ENCODE measurements around the gene DEF6. TPM values are rescaled to one million over a fixed set of nuclear protein-coding genes. Genes with fewer than 3 reads are reported as not detected.
"Not testable (repeated sequence)": the region's sequence is repeated elsewhere in the genome, so short reads cannot be mapped to it uniquely, and the experiment has no call there.

DEF6 gene
- total and polyA plus RNA-seq, 4 donors = 1.0 to 6.3 (median 2.5) TPM

DNA sequence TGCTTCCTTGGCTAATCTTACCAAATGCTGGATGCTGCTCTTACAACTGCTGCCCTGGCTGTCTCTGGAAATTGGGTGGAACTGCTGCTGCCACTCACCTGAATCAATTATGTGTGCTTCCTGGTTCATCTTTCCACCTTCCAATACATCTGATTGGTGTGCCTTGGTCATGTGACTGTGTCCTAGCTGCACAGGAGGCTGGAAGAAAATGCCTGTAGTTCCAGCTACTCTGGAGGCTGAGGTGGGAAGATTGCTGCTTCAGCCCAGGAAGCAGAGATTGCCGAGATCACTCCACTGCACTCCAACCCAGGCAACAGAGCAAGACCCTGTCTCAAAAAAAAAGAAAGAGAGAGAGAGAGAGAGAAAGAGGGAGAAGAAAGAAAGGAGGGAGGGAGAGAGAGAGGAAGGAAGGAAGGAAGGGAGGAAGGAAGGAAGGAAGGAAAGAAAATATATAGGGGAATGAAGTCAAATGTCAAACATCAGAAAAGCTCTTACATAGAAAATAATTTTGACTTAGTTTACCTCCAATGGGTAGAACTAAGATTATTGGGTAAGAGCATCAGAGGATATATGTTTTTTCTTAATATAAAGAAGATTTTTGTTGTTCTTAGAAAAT lies 30.6 kb downstream of the DEF6 start (continued):
- TF ChIP-seq, protein P1, sequence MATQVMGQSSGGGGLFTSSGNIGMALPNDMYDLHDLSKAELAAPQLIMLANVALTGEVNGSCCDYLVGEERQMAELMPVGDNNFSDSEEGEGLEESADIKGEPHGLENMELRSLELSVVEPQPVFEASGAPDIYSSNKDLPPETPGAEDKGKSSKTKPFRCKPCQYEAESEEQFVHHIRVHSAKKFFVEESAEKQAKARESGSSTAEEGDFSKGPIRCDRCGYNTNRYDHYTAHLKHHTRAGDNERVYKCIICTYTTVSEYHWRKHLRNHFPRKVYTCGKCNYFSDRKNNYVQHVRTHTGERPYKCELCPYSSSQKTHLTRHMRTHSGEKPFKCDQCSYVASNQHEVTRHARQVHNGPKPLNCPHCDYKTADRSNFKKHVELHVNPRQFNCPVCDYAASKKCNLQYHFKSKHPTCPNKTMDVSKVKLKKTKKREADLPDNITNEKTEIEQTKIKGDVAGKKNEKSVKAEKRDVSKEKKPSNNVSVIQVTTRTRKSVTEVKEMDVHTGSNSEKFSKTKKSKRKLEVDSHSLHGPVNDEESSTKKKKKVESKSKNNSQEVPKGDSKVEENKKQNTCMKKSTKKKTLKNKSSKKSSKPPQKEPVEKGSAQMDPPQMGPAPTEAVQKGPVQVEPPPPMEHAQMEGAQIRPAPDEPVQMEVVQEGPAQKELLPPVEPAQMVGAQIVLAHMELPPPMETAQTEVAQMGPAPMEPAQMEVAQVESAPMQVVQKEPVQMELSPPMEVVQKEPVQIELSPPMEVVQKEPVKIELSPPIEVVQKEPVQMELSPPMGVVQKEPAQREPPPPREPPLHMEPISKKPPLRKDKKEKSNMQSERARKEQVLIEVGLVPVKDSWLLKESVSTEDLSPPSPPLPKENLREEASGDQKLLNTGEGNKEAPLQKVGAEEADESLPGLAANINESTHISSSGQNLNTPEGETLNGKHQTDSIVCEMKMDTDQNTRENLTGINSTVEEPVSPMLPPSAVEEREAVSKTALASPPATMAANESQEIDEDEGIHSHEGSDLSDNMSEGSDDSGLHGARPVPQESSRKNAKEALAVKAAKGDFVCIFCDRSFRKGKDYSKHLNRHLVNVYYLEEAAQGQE (IDR thresholded peaks at IDR 0.05) = no peak
- TF ChIP-seq HNF4A (conservative IDR thresholded peaks at IDR 0.05) = no peak
- no peak for TF ChIP-seq GABPA (IDR thresholded peaks at IDR 0.05 in 1 of 2, conservative IDR thresholded peaks at IDR 0.05 in 1 of 2)
- TF ChIP-seq YY1 (IDR thresholded peaks at IDR 0.05) = no peak
- TF ChIP-seq, protein P2, sequence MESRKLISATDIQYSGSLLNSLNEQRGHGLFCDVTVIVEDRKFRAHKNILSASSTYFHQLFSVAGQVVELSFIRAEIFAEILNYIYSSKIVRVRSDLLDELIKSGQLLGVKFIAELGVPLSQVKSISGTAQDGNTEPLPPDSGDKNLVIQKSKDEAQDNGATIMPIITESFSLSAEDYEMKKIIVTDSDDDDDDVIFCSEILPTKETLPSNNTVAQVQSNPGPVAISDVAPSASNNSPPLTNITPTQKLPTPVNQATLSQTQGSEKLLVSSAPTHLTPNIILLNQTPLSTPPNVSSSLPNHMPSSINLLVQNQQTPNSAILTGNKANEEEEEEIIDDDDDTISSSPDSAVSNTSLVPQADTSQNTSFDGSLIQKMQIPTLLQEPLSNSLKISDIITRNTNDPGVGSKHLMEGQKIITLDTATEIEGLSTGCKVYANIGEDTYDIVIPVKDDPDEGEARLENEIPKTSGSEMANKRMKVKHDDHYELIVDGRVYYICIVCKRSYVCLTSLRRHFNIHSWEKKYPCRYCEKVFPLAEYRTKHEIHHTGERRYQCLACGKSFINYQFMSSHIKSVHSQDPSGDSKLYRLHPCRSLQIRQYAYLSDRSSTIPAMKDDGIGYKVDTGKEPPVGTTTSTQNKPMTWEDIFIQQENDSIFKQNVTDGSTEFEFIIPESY (IDR thresholded peaks at IDR 0.05) = no peak

DNA sequence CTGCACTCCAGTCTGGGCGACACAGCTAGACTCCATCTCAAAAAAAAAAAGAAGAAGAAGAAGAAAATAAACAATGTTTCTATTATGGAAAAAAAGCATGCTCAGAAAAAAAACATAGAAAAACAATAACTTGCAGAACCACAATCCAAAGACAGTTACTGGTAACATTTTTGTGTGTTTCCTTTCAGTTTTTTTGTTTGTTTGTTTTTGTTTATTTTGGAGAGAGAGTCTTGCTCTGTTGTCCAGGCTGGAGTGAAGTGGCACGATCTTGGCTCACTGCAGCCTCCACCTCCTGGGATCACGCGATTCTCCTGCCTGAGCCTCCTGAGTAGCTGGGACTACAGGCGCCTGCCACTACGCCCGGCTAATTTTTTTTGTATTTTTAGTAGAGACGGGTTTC lies 31.3 kb downstream of the DEF6 start:
- H3K9ac ChIP-seq (ENCODE audit: low read depth in 1 of 2, low read length in 2 of 2); DNase-seq (ENCODE audit: low spot score); H3K4me1 ChIP-seq (ENCODE audit: control insufficient read depth in 4 of 4, insufficient read depth in 4 of 4, low read length in 3 of 4); H3K27ac ChIP-seq (ENCODE audit: low read depth in 1 of 2, low read length in 2 of 2); H3K27me3 ChIP-seq (ENCODE audit: control insufficient read depth in 4 of 4, insufficient read depth in 4 of 4, low read length in 3 of 4); H3K4me3 ChIP-seq (ENCODE audit: low read depth in 1 of 3, low read length in 3 of 3); H3K36me3 ChIP-seq (ENCODE audit: control insufficient read depth in 4 of 4, insufficient read depth in 3 of 4, low read depth in 1 of 4, low read length in 3 of 4); H3K9me3 ChIP-seq (ENCODE audit: control insufficient read depth in 4 of 4, low read length in 3 of 4): not testable (repeated sequence)
- 96% methylated on average over 8 of the region's 8 CpGs for WGBS

DNA sequence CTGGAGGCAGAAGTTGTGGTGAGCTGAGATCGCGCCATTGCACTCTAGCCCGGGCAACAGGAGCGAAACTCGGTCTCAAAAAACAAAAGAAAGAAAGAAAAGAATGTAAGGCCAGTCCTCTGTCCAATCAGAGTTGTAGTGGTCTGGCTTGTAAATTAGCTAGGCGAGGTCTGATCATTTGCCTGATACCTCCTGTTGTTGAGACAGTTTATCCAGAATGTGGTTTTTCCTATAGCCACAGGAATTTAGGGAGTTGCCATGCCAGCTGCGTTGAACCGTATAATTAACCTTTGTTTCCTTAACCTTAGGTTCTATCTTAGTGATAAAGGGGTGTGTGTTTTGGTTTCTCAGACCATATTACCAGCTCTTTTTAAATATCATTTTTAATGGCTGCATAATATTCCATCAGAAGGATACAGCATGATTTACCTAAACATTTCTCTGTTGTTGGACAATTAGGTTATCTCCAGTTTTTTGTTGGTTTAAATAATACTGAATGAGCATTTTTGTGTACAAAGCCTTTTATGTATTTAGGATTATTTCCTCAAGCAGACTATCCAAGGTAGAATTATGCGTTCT lies 33.0 kb downstream of the DEF6 start:
- 96% methylated on average over 9 of the region's 9 CpGs for WGBS
- H3K9ac ChIP-seq (ENCODE audit: low read depth in 1 of 2, low read length in 2 of 2) = no peak overlapping the region
- no peak overlapping the region for H3K27ac ChIP-seq (ENCODE audit: low read depth in 1 of 2, low read length in 2 of 2)
- no peak for TF ChIP-seq NR2F2 (IDR thresholded peaks at IDR 0.05)
- no peak for TF ChIP-seq HNF4A (conservative IDR thresholded peaks at IDR 0.05)
- TF ChIP-seq GABPA (IDR thresholded peaks at IDR 0.05 in 1 of 2, conservative IDR thresholded peaks at IDR 0.05 in 1 of 2) = no peak
- TF ChIP-seq FOXA2 (IDR thresholded peaks at IDR 0.05) = no peak
- TF ChIP-seq JUND (IDR thresholded peaks at IDR 0.05) = no peak
- no peak for TF ChIP-seq EGR1 (IDR thresholded peaks at IDR 0.05; ENCODE audit: low read depth in 2 of 2)
- no peak for TF ChIP-seq TAF1 (conservative IDR thresholded peaks at IDR 0.05)
- H3K36me3 ChIP-seq (ENCODE audit: control insufficient read depth in 4 of 4, insufficient read depth in 3 of 4, low read depth in 1 of 4, low read length in 3 of 4) = no peaks in the 10 kb centered on the region
- H3K4me3 ChIP-seq (ENCODE audit: low read depth in 1 of 3, low read length in 3 of 3) = no peak overlapping the region
- peaks cover 0 to 5% (median 2%) of the 10 kb centered on the region in 4 donors for H3K4me1 ChIP-seq (ENCODE audit: control insufficient read depth in 4 of 4, insufficient read depth in 4 of 4, low read length in 3 of 4)
- H3K27me3 ChIP-seq (ENCODE audit: control insufficient read depth in 4 of 4, insufficient read depth in 4 of 4, low read length in 3 of 4) = no peaks in the 10 kb centered on the region
- H3K9me3 ChIP-seq (ENCODE audit: control insufficient read depth in 4 of 4, low read length in 3 of 4) = no peaks in the 10 kb centered on the region
- no peak for DNase-seq (ENCODE audit: low spot score)

Measured in liver (tissue), 9 donors.